ENCODE data around the gene PIAS2.

- no peak for TF ChIP-seq CTCF (conservative IDR thresholded peaks at IDR 0.05 in 1 of 2, IDR thresholded peaks at IDR 0.05 in 1 of 2; ENCODE audit: extremely low read depth in 1 of 2, insufficient read depth in 1 of 2, low read depth in 1 of 2, low read length in 2 of 2)
- TF ChIP-seq EZH2 (IDR thresholded peaks at IDR 0.05; ENCODE audit: borderline replicate concordance, low read length), result no peak
Observed at GRCh38 chr18:46883180-46883579, 34.1 kb downstream of the PIAS2 start.

Data from mammary epithelial cell (primary cell).